HG03571 (cell line): Measurements from ENCODE around the gene DCLK2.
"Not testable (repeated sequence)": the region's sequence is repeated elsewhere in the genome, so short reads cannot be mapped to it uniquely, and the experiment has no call there.

Source experiments
- ATAC-seq: cut with Tn5 transposase; IDR thresholded peaks from one replicate; pipeline ENCODE4 v1.9.1; 2021; ENCODE audit not compliant: unreplicated experiment

DCLK2 gene

GRCh38 chr4:150197256-150197655, 119.0 kb downstream of the DCLK2 start:
- not testable (repeated sequence) for ATAC-seq

- no peak for ATAC-seq
These were observed 120.8 kb downstream of the DCLK2 start for GRCh38 chr4:150199056-150199455.

DNA sequence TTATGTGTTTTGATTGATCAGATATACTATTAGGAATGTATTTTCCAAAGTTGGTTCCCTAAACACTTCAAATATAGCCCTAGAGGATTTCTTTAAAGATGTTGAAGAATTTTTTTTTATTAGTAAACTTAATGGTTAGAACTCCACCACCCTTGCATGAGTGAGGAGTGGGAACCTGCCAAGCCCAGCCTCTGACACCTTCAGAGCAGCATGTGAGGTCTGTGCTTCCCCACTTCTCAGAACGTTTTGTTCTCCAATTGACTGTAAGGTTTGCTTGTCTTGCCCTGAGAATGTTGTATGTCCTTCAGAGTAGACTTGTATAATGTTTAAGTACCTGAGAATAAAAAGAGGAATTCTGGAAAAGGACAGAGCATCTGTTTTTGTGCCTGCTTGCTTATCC, 126.8 kb downstream of the DCLK2 start:
- ATAC-seq, result no peak

DNA sequence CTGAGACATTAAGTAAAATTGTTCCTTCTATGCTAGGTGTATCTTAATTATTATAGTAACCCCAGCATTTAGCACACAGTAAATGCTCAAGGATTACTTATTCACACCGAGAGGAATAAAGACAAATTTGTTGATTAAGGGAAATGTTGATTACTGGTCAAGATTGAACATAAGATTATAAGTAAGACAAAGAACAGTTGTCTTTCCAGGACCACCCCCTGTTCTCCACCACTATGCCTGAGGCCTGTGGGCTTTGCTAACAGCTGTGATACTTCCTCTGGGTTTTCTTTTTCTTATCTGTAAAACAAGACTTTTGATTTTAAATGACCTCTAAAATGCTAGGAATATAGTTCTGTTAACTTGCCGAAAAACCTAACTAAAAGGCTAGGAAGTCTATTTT, 128.0 kb downstream of the DCLK2 start:
- no peak for ATAC-seq

- ATAC-seq, result no peak
These were observed 128.7 kb downstream of the DCLK2 start for GRCh38 chr4:150206954-150207353.

DNA sequence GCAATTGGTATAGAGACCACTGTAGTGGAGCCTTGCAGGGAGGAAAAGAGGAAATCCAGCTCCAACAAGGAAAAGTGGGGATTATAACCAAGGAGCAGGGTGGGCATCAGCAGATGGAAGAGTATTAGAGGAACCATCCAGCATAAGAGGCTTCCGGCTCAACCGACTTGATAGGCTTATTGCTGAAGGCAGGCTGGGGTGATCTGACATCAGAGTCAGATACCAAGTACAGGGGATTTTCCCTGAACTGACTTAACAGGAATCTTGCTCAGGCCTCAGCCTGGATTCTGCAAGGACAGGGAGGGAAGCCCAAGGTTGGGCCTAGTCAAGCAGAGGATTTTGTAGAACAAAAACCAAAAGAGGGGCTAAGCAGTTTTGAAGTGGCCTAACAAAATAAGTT, 129.6 kb downstream of the DCLK2 start:
- no peak for ATAC-seq

- ATAC-seq, result no peak
These were observed 131.0 kb downstream of the DCLK2 start for GRCh38 chr4:150209140-150209829.

GRCh38 chr4:150211016-150211415, 132.8 kb downstream of the DCLK2 start:
- no peak for ATAC-seq

GRCh38 chr4:150211799-150212445, 133.7 kb downstream of the DCLK2 start:
- ATAC-seq, result no peak

DNA sequence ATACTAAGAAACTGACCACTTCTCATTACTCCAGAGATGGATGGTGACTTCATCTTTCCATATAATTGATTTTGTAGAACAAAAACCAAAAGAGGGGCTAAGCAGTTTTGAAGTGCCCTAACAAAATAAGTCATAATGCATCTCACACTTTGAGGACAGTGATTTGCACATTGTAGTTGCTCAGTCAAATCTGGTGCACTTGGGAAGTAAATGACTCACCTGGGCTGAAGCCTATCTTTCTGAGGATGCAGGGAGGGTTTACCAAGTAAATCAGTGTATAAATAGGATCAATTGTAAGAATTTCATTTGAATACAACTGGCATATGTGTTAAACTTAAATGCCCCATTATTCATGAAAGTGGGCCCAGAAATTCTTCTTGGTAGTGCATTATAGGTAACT, 134.2 kb downstream of the DCLK2 start:
- ATAC-seq, result no peak

DNA sequence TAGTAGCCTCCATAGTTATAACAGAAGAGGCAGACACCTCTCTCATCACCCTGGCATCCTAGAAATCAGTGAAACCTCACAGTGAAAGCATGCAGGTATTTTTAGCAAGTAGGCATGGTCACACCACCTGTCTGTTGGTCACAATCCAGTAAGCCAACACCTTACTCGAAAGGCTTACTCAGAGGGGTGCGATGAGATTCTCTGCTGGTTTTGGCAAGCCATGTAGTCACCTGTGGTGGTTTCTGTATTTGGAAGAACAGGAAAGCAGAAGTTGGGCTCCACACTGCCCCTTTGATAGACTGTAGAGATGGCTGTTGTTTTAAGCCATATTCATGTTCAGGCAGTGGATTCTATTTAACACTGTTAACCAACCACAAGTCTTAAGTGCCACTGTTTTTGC, 134.7 kb downstream of the DCLK2 start:
- no peak for ATAC-seq

DNA sequence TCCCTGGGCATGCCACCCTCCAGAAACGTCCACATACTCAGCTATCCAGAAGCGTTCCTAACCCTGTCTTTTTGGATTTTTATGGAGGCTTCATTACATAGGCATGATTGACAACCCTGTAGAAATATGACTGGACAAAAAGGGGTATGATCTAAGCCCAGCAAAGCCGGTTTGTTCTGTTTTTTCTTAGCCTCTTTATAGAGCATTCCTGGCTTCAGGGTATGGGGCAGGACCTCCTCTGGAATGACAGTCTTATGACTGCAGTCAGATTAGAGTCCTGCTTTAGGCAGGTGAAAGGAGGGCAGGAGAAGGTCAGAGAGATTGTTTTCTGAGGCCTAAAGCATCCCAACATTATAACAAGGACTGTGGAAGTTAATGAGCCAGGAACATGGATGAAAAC, 137.4 kb downstream of the DCLK2 start:
- ATAC-seq, result no peak

DNA sequence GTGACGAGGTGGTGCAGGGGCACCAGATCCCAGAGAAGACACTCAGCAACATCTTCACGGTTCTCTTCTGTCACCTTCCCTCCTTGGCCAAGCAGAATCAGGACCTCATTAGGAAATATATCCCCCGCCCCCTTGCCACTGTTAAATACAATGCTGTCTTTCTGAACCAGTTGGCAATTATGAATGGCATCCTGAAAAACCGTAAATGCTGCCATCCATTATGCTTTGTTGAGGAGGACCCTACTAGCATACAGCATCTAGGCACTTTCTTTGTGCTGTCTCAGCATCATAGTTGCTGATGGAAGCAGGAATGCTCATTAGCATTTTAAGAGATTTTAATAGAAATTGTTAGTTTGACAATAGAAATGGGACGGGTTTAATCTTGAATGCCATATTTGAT, 138.5 kb downstream of the DCLK2 start:
- no peak for ATAC-seq

DNA sequence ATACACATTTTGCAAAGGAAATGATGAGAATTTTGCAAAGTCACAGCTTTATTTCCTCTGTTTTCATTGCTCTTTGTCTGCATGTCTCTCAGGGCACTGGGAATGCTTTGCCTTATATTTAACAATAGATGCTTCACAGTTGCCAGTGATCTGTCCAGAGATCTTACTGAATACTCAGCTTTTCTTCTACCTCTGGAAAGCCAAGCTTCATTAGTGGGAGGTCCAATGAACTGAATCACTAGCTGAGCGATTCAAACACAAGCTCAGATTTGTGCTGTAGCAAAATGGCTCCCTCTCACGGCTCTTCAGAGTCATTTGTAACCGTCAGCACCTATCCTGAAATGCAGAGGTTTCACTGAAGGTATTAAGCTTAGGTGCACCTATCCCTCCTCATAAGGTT, 138.9 kb downstream of the DCLK2 start:
- no peak for ATAC-seq

DNA sequence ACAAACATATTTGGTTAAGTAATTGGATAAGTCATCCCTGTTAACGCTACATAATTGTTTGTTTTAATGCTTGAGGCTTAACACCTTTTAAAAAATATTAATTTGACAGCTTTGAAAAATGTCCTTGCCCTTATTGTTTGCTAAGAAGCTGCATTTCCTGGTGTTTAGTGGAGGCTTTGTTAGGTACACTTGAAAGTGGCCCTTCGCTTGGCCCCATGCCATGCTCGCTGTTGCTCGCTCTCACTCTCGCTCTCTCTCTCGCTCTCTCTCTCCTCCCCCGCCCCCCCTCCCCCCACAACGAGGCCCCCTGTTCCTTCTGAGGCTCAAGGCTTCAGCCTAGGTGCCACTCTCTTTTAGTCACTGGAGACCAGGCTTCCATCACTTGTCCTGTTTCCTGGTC, 139.6 kb downstream of the DCLK2 start:
- no peak for ATAC-seq

- ATAC-seq, result no peak
These were observed 140.2 kb downstream of the DCLK2 start for GRCh38 chr4:150218447-150218846.

GRCh38 chr4:150219841-150220240, 141.6 kb downstream of the DCLK2 start:
- no peak for ATAC-seq

- ATAC-seq, result no peak
These were observed 146.8 kb downstream of the DCLK2 start for GRCh38 chr4:150224896-150225591.

- ATAC-seq, result no peak
These were observed 151.3 kb downstream of the DCLK2 start for GRCh38 chr4:150229520-150229919.

DNA sequence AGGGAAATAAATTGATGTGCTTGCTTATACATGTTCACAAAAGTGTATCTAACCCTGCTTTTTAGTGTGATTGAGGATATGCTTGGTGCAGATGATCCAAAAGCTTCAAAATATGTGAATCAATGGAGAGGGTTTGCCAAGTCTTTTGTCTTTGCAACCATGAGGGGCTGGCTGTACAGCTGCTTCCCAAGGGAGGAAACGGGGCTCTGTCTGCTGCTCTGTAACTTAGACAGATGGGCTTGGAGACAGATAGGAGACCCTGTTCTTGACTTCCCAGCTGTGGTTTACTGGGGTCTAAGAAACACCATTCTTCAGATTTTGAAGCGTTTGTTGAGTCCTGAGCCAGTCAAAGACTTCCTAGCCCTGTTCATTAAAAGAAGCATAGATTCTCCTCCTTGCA, 152.3 kb downstream of the DCLK2 start:
- ATAC-seq, result no peak

DNA sequence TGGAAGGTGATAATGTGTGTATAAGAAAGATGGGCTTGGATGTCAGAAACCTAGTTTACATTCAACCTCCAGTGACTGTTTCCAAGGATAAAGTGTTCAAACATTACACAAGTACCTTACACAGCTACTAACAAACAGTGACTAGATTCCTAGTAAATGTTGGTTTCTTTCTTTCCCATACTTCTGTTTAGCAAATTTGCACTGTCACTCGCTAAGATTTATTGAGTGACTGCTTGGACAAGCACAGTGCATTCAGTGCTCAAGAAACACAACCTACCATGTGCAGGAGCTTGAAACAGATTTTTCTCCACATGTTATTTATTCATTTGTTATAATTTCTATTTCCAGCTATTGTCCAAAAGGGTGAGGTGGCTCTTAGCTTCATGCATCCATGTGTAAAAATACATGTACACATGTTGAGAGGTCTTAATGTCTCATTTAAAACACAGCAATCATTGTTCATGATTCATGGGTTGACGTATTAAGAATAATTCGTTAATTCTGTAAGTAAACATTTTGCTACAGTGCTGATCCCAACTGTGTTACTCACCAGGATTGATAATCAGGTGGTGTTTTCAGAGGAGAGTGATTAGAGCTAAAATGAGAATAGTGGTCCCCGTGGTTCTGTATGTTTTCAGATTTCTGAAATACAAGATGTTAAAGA, 153.0 kb downstream of the DCLK2 start:
- no peak for ATAC-seq

- no peak for ATAC-seq
These were observed 153.8 kb downstream of the DCLK2 start for GRCh38 chr4:150232029-150232428.
